RPMI7951 (cell line): ENCODE results near the gene MAGI1. TPM values are rescaled to one million over a fixed set of nuclear protein-coding genes. Genes with fewer than 3 reads are reported as not detected.
"Not testable (repeated sequence)": the region's sequence is repeated elsewhere in the genome, so short reads cannot be mapped to it uniquely, and the experiment has no call there.

Source experiments
- DNase-seq: peaks from one replicate; pipeline ENCODE4 v3.0.0-alpha.2; 2012; ENCODE audit warnings: low read depth
- total RNA-seq: library from RNA; depleted of rRNA; stranded (reverse); fragments of >200 nt; shearing (Covaris generic); gene quantifications from 2 replicates; pipeline ENCODE4 v1.2.3, GENCODE V29; 2014; rRNA removed

Gene MAGI1
- total RNA-seq: 3.4 and 4.1 TPM in 2 replicates

DNA sequence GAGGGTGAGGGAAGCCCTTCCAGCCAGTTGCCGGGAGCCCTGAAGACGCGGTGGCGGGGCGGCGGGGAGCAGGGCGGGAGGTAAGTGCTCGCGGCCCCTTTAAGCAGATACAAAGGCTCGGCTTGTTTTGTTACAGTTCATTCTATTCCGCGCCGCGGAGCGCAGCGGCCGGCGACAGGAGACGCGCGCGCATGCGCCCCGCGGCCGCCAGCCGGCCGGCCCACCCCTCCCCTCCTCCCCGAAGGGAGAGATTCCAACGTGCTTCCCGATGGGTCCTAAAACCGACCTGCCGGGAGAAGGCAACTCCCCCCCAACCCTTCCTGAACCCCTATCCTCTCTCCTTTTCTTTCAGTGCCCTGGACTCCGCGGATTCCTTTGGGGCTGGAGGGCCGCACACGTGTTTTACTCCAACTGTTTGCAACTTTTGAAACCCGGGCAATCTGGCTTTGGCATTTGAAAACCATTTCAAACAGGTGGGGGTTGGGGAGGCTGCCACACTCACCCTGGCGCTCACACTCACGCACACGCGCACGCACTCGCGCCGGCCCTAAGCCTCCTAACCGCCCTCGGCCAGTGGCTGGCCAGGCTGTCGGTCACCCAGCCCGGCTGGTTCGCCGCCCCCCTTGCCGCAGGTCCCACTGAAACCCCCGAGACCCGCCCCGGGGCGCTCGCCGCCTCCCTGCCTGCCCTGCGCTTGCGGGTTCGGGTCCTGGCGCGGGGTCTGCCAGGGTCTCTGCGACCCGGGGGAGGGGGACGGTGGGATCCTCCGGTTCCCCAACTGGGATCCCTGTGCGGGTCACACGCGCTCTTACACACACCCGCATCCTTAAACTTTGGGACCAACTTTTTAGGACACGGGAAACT, at the start of gene MAGI1:
Gene MAGI1 (minus strand): TSS at position 193 of the 864 bp plus-strand sequence. CDS start 610 bp downstream, outside the sequence.
- DNase-seq: peak; percentile 94

DNA sequence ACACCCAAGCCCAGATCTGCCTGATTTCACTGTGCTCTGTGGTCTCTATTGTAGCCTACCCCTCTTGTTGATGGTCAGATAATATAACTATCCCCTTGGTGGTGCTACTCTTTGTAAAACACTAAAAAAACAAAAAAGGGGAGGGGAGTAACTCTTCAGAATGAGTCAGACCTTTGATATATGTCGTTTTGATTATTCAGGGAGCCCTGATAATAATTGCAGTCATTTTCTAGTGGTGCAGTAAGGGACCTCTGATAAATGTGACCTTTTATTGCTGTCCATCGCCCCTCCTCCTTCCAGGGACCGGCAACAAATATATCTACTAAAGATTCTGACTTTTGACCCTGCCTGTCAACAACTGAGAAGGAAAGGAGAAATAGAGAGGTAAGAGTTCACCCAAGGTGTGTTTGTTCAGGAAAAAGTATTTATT, 45.1 kb upstream of the MAGI1 start:
- DNase-seq: no peak

DNA sequence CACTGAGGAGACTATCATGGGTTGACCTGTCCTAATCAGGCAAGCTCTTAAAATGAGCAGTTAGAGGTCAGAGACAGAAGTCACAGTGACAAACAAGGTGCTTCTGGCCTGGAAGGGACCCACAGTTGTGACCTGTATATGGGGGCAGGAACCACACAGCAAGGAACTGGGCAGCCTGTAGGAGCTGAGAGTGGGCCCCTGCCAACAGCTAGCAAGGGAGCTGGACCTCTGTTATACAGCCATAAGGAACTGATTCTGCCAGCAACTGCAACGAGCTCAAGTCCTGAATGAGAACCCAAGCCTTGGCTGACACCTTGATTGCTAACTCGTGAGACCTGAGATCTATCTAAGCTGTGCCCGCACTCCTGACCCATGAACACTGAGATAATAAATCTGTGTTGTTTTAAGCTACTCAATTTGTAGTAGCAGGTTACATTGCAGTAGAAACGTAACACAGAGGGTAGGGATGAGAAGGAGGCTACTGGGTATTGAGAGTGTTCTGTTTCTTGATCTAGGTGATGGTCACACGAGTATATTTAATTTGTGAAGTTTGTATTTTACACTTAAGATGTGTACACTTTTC, 44.5 kb upstream of the MAGI1 start:
- DNase-seq: no peak

DNA sequence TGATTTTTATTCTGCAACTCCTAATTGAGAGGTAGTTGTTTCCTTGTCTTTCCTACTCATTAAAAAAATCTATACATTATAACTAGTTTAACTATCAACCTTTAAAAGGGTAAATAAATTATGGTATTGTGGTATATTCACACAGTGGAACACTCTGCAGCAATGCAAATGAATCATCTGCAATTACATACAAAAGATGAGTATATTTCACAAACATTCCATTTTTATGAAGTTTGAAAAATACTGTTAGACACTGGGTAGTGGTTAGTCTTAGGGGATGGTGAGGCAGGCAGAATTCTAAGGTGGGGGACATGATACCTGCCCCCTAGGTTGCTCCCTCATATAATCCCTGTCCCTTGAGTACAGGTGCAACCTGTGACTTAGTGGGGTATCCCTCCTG, 44.0 kb upstream of the MAGI1 start:
- DNase-seq: no peak

DNA sequence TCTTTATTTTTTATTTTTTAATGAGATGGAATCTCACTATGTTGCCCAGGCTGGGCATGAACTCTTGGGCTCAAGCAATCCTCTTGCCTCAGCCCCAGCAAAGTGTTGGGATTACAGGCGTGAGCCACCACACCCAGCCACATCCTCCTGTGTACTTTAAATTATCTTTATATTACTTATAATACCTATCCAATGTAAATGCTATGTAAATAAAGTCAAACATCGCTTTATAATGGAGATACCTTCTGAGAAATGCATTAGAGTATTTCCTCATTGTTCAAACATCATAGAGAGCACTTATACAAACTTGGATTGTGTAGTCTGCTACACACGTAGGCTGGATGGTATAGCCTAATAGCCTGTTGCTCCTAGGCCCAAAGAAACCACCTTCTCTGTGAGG, 41.4 kb upstream of the MAGI1 start:
- DNase-seq: no peak

DNA sequence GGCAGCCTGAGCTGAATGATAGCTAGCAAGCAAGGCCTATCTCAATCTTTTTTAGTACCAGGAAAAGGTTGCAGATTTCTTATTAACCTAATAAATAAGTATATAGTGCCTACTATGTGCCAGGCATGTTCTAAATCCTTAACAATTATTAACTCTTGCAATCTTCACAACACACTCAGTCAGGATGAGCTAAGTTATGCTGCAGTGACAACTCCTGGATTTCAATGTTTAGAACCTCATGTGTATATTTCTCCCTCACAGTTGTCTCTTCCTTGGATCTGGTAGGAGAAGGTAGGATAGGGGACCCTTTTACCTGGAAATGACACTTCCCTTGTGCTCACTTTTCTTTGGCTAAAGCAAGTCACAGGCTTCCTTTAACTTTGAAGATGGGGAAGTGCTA, 39.3 kb upstream of the MAGI1 start:
- no peak for DNase-seq

DNA sequence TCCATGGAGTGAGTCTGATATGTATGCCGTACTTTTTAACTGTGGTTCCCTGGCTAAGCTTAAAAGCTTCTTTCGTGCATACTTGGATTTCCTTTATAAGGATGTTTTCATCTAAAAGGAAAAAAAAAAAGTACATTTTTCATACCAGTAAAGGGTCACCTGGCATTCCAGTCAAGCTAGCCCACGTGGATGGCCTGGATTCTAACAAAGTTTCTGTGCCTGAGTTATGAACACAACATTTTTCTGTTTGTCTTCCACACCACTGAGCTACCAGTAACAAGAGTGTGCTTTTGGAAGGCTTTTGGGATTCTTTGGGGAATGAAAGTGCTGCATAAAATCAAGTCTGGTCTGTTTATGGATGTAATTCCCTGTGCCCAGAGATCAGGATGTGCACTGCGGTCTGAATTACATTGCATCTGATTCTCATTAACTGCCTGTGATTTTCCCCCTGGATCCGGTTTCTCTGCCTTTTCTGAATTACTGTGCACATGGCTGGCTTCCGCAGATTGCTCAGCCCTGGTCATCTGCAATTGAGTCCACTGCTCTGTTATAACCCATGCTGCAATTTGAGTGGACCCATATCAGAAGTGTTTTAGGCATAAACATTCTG, 38.2 kb upstream of the MAGI1 start:
- DNase-seq: peak; percentile 85

DNA sequence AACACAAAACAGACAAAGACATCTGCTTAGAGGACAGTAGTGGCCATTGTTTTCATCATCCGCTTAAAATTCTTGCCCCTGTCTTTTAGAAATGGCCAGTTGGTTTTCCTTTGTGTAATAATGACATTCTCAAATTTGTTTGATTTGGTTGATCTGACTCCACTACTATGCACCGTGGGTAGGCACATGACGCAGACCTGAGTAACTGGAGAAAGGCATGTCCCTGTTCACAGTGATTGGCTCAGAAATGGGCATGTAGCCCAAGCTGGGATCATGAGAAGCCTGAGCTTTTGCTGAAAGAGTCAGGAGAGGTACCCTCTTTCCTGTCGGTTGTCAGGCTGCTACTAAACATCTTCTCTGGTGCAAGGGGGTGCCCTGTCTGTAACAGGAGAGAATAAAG, 36.6 kb upstream of the MAGI1 start:
- peak; percentile 70 for DNase-seq

DNA sequence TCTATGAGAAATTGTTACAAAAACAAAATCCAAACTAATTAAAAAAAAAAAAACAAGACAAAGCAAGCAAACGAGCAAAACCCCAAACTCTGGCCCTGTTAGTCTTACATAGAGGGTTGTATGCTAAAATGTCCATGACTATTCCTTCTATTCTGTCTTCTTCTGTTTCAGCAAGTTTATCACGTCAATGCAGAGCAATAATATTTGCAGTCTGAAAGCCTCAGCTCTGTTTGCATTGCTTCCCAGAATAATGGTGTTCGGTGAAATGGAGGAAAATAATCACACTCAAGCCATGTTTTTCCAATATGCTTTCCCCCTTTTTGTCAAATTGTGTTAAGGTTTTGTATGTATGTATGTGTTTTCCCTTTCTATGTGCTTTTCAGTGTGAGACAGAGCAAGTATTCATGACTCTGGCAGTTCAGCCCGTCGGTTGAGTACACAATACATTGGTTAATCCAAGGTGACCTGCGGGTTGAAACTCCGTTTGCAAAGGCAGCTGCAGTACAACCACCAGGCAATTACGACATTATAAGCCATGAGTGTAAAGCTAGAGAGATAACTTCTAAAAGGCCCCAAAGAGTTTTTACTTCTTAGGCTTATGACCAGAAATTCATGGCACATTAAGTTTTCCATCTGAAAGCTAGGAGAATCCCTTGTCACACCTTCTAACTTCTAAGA, 34.9 kb upstream of the MAGI1 start:
- no peak for DNase-seq

DNA sequence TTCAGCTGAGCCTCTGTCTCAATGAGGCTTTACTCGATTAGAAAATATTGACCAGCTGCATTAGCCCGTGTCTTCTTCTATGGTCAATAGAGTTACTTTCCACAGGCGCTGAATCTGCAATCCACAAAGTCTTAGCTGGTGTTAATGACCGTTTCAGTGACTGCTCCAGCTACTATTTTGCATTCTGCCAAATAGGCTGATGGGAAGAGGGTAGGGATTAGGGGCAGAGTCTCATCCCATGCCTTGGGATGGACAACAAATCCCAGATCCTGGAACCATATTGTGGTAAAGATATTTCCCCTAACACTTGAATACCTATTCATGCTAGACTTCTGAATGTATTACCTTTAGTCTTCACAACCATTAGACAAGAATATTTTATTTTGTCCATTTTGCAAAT, 29.5 kb upstream of the MAGI1 start:
- DNase-seq: no peak

DNA sequence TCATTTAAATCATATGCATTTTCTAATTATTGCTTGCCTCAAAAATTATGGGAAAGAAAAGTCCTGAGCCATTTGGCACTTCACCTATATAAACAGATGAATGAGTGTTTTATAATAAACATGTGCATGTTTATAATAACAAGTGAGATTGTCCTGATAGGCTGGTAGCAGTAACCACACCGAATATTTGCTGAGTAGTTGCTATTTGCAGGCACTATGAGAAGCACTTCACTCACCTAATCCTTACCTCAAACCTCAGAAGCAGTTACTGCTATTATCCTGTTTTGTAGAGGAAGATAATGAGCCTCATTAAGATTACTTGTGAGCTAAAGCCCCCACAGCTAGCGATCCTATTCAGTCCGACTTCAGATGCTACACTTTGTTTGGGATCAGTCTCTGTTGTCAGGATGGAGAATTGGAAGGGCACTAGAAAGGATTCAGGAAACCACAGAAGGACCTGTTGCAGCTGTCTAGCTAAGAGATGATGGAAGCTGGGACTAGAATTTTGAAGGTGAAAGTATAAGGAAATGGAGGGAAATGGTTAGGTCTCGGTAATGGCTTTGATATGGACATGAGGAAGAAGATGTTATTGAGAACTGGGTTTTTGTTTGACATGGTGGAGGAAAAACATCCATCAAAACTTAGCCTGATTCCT, 28.4 kb upstream of the MAGI1 start:
- no peak for DNase-seq

DNA sequence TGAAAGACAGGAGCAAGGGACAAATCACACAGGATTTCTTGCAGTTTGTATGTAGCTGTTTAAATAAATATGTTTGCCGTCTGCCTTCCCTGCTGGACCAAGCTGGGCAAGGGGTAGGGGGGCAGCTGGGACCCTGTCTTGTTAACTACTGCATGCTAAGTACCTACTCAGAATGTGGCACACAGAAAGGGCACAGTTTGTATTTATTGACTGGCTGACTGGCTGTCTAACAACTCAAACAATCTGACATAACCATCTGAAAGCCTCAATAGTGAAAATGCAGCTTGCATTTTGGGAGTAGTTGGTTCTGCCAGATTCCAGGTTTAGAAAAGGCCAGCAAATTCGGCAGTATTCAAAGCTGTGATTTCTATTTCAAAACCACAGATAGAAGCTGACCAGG, 16.6 kb upstream of the MAGI1 start:
- no peak for DNase-seq

DNA sequence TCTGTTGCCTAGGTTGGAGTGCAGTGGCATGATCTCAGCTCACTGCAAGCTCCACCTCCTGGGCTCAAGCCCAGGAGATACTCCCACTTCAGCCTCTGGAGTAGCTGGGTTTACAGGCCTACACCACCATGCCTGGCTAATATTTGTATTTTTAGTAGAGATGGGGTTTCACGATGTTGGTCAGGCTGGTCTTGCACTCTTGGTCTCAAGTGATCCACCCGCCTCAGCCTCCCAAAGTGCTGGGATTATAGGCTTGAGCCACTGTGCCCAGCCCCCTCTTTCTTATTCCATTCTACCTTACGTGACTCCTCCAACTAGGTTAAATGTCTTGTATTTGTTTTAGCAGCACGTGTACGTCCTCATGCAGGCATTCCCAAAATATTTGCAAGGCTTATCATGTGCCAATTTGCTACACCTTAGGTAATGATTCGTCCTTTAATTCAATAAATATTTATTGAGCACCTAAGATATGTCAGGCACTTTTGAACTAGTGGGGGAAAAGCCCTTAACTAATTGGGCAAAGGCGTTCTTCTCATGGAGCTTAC, 14.9 kb upstream of the MAGI1 start:
- DNase-seq: no peak

DNA sequence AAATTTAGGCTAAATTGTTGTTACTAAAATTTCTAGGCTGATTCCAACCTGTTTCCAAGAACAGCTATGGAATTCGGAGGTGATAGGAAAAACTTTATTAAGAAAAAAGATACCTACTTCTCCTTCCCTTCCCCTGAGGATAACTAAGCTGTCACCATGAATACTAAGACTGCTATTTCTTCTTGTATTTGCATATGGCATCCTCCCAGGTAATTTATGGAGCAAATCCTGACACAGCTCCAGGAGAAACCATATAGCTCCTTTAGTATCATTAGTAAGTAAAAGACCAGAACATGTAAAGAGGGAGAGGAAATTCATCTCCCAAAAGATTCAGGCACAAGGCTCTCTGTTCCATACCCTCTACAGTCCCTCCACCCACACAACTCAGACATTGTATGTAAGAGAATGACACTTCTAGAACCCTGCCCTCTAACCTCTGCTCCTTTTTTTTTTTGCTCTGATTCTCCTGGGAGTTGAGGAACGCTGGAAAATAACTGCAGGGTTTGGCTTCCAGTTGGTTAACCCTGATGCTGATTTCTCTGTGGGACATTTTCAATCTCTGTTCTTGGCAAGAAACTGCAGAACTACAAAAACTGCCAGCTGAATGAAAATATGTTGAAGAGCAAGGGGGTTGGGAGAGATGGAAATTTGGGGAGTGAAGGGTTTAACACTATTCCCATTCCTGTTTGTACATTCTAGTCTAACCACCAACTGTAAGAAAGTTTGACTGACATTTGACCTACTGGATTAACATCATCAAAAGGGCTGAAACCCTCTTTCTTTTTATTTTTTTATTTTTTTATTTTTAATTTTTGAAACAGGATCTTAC, 14.2 kb upstream of the MAGI1 start:
- DNase-seq: no peak

DNA sequence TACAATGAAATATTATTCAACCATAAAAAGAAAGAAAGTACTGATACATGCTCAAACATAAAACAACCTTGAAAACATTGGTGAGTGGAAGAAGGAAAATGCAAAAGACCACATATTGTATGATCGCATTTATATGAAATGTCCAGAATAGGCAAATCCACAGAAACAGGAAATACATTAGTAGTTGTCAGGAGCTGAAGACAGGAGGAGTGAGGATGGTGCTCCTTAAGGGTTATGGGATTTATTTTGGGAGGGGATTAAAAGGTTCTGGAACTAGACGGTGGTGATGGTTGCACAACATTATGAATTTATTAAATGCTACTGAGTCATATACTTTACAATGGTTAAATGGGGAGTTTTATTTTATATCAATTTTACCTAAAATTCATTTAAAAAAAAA, 12.1 kb upstream of the MAGI1 start:
- DNase-seq: no peak

DNA sequence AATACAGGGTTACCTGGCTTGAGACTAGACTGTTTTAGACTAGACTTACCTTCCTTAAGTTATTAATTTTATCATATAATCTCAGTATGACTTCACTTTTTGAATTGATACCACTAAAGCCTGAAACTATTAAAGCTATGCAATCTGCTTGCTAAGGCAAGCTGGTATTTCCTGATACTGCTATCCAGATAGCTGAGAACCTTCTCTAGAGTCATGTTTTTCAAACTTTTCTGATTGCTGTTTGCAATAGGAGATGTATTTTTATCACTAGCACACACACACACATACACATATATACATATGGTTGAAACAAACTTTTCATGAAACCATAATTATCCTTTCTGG, 9.3 kb upstream of the MAGI1 start:
- no peak for DNase-seq

DNA sequence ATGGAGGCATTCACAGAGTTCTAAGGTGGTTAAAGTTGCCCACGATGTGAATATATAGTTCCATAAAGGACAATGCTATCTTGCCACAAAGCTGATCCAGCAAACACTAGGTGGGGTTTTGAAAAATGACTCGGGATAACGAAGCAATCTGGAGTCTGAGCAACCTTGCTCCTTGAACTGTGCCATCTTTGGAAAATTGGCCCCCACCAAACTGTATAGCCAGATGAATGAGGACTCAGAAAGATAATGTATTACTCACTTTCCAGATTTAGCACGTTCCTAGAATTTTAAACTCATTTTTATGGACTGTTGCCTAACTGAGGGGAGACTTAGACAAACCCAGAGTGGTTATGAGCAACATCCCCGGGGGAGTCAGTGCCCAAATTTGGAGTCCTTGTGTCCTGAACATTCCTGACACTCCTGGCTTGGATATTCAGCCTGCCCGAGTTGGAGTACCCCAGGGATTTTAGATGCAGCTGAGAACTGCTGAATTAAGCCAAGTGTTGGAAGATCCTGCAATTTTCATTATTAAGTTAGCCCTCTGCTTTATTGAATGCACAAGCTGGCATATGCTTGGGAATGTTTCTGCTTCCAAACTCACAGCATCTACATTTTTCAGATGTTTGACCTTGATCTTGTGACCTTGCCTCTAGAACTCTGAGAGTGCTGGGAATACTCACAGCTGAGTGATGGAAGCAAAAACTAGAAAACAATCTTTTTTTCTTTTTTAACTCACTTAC, 8.8 kb upstream of the MAGI1 start:
- peak; percentile 79 for DNase-seq

DNA sequence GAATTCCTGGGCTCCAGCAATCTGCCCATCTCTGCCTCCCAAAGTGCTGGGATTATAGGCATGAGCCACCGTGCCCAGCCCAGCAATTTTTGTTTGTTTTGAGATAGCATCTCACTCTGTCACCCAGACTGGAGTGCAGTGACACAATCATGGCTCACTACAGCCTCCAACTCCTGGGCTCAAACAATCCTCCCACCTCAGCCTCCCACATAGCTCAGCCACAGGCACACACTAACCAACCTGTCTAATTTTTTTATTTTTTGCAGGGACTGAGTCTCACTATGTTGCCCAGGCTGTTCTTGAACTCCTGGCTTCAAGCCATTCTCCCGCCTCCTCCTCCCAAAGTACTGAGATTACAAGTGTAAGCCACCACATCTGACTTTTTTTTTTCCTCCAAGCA, 7.6 kb upstream of the MAGI1 start:
- not testable (repeated sequence) for DNase-seq

DNA sequence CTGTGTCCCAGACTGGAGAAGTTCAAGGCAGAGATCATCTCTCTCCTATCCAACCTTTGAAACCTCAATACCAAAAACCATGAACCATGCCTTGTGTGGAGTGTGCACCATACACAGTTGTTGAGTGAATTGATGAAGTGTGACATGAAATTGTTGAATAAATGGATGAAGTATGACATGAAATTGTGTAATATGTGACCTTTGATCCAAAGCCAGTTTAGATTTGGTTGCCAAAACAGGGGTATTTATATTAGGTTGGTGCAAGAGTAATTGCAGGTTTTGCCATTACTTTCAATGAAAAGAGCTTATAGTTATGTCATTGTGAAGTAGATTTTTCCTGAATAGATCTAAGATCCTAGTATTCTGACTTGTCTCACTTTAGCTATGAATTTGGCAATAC, 3.1 kb upstream of the MAGI1 start:
- no peak for DNase-seq

DNA sequence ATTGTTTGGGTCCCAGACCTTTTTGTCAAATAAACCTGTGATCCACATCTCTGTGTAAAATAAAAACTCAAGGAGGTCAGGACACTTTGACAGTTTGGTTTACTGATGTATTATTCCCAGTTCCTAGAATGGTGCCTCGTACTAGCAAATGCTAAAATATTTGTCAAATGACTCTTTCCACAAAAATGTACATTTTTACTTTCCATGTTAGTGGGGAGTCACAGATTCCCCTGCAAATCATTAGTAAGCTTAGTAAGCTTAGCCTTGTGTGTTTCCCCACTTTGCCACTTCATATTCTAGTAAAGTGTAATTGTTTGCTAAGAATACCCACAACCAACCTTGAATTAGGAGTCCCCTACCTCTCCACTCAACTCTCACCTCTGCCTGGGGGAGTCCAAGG, 2.4 kb upstream of the MAGI1 start:
- peak; percentile 53 for DNase-seq
